ENCODE data around the gene MAMDC4.

The MAMDC4 gene

DNA sequence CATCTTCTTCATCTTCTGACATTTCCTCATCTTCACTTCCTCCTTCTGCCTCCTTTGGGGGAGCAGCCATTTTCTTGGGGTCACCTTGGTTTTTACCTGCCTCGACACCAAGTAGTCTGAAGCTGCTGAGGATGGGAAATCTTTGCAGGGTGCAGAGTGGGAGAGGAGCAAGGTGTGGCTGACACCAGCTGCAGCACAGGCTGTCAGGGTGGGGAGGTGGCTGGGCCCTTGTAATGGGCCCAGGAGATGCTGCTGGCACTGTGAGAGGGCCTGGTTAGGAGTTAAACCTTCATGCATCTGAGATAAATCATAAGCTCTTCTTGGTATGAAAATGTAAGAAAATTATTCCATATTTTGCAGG, 36.7 kb upstream of the MAMDC4 start:
- no peak for DNase-seq
- TF ChIP-seq GATA1 (IDR thresholded peaks at IDR 0.05; ENCODE audit: low read depth, low read length) (no peak), POLR2A (IDR thresholded peaks at IDR 0.05; ENCODE audit: low read length) (no peak)

DNA sequence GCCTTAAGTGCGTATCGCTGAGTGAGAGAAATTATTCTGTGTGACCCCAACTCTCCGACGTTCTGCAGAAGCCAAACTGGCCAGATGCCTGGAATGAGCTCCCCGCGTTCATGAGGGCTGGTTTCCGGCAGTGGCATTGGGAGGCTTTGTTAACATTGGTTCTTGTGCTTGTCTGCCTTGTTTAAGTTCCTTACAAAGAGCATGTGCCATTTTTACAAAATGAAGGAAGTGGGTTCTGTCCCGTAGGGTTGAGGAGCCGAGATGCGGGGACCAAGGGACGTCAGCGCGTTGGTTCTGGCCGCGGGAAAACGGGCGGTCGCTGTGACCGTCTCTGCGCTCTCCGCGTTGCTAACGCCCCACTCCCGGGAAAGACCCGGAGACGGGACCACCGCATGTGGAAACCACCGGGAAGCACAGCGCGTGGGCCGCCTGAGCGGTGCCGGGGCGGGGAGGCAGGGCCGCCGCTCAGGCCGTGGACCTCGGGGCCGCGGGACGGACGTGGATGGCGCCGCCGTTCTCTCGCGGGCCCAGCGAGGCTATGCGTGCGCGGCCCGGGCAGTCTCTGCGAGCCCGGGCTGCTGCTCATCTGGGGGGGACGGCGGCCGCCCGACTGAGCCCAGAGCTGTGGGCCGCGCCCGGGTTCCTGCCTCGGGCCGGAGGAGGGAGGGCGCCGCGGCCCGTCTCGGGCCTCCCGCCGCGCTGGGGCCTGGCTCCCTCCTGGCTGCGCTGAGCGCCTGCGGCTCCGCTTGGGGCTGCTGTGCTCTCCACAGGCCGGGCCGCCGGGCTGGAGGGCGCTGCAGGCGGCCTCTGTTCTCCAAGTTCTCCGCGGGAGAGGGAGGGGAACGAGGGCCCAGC, 30.9 kb upstream of the MAMDC4 start:
- no peak for DNase-seq
- no peak for TF ChIP-seq GATA1 (IDR thresholded peaks at IDR 0.05; ENCODE audit: low read depth, low read length)

DNA sequence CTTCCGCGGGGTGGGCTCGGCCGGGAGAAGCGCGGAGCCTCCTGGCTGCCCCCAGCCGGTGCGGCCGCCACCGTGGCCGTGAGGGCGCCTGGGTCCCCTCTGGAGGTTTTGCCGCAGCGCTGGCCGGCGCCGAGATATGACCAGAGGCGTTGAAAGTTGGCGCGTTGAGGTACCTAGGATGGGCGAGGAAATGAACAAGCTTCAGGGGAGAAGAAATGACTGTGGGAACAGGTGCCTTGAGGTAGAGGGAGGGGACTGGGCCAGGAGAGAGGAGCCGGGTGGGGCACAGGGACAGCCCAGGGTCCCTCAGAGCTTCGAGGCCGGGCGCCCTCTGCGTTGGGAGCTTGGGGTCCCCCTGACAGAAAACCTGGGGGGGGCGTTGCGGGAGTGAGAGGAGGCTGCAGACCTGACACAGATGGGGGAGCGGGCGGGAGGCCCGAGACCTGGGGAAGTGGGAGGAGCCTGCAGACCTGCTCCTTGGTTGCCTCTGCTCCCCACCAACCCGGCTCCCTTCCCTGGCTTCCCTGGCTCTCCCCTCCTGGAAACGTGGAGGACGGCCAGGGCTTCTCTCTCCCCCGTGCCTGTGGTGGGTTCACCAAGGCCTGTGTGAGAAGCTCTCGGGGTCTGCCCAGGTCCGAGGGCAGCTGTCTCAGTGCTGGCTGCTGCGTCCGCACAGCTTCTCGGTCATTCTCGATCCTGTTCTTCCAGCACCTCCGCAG, 30.2 kb upstream of the MAMDC4 start:
- no peak for DNase-seq
- no peak for TF ChIP-seq POLR2A (IDR thresholded peaks at IDR 0.05; ENCODE audit: low read length)
- no peak for TF ChIP-seq GATA1 (IDR thresholded peaks at IDR 0.05; ENCODE audit: low read depth, low read length)

DNA sequence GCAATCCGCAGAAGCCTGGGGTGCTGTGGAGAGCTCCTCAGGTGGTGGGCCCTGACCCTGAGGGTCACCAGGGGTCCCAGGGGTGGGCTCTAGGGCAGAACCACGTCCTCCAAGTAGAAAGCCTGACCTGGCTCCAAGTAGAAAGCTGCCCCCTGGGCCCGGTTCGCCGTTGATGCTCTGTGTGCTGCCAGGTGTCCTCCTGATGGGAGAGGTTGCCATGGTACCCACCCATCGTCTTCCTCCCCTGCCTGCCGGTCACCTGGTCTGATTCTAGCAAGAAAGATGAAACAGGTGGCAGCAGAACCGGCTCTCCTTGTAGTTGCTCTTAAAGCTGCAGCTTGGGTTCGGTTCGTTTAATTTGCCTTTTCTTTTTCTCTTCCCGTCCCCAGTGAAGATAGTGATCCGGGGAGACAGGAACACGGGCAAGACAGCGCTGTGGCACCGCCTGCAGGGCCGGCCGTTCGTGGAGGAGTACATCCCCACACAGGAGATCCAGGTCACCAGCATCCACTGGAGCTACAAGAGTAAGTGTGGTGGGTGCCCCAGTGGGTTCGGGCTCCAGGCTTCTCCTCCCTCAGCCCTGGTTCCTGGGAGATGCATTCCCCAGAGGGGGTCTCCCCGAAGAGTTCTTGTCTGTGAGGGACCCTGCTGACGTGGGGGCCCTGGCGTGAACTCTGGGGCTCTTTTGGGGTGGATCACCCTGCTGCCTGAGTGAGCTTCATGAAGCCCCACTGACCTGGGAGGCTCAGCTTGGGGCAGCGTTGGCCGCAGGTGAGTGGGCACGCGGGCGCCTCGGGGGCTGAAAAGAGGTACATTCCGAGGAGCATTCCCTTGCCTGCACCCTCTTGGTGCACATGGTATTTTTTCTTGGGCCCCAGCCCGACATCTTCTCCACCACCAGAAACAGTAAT, 28.8 kb upstream of the MAMDC4 start:
- DNase-seq: no peak
- no peak for TF ChIP-seq POLR2A (IDR thresholded peaks at IDR 0.05; ENCODE audit: low read length)
- TF ChIP-seq GATA1 (IDR thresholded peaks at IDR 0.05; ENCODE audit: low read depth, low read length): no peak

DNA sequence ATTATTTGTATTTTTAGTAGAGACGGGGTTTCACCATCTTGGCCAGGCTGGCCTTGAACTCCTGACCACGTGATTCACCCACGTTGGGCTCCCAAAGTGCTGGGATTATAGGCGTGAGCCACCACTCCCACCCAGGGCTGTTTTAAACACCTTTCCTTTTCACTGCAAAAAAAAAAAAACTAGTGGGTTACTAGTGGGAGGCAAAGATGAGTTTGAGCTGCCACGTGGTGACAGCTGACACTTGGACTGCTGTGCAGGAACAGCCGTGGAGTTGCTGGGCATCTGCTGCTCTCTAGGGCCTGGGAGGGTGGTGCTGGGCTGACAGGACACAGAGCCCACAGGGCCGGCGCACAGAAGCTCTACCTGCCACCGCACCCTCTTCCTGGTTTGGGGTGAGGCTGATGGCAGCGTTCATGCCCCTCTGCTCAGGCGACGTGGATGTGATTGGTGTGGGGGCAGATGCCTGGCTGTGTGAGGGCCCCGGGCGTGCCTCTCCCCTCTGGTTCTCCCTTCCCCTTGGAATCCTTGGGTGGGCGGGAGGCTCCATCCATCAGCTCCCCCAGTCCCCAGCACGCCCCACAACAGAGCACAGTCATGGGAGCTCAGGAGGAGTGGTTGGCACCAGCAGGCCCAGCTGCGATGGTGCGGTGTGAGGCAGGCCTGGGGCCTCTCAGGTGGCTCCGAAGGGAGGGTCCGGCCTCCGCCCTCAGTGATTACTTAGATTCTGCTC, 27.5 kb upstream of the MAMDC4 start:
- TF ChIP-seq GATA1 (IDR thresholded peaks at IDR 0.05; ENCODE audit: low read depth, low read length) (no peak), POLR2A (IDR thresholded peaks at IDR 0.05; ENCODE audit: low read length) (no peak)
- no peak for DNase-seq

DNA sequence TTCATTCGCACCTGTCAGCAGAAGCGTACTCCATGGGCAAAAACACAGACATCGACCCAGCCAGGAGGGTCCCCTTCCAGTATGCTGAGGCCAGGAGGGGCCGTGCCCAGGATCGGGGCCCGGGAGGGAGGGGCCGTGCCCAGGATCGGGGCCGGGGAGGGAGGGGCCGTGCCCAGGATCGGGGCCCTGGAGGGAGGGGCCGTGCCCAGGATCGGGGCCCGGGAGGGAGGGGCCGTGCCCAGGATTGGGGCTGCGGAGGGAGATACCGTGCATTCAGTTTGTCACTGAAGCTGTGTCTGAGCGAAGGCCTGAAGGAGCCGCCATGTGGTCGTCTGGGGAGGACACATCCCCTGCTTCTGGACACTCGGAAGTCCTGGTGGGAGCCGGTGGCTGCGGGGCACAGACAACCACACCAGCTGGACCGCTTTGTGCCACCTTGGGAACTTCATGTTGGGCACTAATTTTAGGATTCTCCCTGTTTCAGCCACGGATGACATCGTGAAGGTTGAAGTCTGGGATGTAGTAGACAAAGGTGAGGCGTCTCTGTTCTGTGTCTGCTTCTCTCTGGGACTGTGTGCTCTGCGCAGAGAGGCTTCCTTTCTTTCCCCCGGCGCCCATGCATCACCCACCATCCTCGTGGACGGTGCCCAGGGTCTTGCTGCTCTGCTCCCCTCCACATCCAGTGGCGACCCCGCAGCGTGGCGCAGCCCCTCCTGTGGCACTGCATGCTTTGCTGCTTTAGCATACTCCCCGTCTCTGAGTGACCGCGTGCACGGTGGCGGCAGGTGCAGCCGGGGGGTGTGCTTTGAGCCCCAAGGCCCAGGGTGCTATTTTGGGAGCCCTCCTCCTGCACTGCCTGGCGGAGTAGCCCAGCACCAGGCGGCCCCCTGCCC, 26.6 kb upstream of the MAMDC4 start:
- TF ChIP-seq GATA1 (IDR thresholded peaks at IDR 0.05; ENCODE audit: low read depth, low read length): no peak
- TF ChIP-seq POLR2A (IDR thresholded peaks at IDR 0.05; ENCODE audit: low read length): no peak
- no peak for DNase-seq

DNA sequence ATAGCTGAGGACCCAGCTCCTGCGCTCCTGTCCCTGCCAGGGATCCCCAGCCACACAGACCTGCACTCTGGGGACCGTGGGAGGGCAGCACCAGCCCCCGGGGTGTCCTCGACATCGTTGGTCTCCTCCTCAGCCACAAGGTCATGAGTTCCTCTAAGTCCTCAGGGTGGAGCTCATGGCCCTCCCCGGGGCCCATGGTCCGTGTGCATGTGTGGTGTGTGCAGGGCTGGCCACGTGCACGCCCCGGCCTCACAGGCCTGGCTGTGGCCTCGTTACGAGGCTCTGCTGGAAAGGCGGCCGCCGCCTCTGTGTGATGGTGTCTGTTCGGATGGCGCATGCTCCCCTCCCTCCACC, 26.0 kb upstream of the MAMDC4 start:
- no peak for DNase-seq
- TF ChIP-seq GATA1 (IDR thresholded peaks at IDR 0.05; ENCODE audit: low read depth, low read length) (no peak), POLR2A (IDR thresholded peaks at IDR 0.05; ENCODE audit: low read length) (no peak)

DNA sequence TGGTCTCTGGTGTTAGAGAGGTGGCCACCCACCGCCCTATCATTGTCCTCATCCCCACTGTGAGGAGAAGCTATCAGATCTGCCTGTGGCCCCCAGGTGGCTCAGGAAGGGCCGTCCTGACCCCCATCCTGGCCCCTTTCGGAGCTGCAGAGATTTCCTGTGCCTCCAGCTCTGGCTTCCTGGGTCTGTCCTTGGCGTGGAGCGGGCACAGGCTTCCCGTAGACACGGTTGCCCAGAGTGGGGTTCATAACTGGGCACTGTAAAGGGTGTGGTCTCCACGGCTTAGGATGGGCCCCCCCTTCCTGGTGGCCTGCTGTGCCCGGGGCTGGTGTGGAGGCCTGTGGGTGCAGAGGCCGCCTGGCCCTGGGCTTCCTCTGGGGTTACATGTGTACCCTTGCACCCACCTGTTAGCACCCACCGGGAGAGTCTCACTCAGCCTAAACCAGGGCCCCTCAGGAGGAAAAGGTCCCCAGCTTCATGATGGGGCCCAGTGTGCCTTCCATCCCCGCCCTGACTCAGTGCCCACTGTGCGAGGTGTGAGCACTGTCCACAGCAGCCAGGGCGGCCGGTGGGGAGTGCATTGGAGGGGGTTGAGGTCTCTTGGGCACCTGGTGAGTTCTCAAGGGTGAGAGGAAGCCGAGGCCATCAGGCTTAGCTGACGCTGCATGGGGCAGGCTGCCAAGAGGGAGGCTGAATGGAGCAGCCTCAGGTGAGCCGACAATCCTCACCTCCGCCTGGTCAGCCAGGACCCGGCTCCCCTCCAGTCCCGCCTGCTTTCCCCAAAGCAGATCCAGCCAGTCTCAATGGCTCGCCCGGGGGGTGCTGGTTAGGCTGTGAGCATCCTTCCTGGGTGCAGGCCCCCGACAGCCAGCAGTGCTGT, 25.2 kb upstream of the MAMDC4 start:
- DNase-seq: no peak
- no peak for TF ChIP-seq POLR2A (IDR thresholded peaks at IDR 0.05; ENCODE audit: low read length)
- TF ChIP-seq GATA1 (IDR thresholded peaks at IDR 0.05; ENCODE audit: low read depth, low read length): no peak

DNA sequence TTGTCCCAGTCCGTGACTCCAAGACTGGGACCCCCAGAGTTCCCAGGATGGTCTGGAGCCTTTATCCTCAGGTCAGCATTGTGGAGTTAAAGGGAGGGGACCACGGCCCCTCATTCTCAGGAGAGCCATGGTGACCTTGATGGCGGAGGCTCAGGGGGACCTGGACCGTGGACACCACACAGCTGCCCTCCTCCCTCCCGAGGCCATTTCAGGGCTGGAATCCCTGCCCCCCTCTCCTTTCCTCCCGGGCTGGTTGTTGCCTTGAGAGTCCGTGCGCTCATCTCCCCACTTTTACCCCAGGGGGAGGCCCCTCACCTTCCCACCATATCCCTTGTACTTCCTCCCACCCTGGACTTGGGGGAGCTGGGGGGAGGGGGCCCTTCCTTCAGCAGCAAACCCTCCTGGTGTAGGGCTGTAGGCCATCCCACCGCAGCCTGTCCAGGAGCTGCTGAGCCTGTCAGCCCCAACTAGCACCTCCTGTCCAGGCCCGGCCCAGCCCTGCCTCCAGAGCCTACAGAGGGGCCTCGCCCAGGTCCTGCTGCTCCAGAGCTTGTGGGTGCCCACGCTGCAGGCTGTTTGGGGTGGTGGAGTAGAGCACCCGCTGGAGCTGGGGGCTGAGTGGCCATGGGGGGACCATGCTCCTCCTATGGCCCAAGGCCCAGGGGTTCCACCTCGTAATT, 24.2 kb upstream of the MAMDC4 start:
- no peak for DNase-seq
- TF ChIP-seq POLR2A (IDR thresholded peaks at IDR 0.05; ENCODE audit: low read length) (no peak), GATA1 (IDR thresholded peaks at IDR 0.05; ENCODE audit: low read depth, low read length) (no peak)

DNA sequence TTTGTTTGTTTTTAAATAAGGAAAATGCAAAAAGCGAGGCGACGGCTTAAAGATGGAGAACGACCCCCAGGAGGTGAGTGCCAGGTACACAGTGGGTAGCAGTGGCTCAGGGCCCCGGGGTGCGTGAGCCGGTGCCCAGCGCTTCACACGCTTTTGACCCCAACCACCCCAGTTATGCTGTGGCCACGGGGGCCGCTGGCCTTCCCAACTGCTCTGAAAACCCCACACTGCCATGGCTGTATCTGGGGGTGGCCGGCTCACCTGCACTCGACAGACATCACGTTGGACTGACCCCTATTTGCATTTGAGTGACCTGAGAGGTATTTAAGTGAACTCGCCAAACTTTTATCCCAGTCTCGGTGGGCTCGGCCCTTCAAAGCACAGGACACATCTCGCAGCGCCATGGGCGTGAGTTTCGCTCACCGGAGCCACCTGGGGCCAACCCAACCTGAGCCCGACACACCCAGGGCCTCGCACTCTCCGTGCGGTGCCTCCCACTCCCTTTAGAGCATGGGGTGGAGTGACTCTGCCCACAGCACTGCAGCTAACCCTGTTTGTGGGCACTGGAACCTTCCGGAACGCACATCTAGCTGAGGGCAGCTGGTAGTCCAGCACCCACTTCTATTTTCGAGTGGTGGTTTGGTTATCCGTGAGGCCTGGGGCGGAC, 23.5 kb upstream of the MAMDC4 start:
- TF ChIP-seq POLR2A (IDR thresholded peaks at IDR 0.05; ENCODE audit: low read length) (no peak), GATA1 (IDR thresholded peaks at IDR 0.05; ENCODE audit: low read depth, low read length) (no peak)
- DNase-seq: no peak

DNA sequence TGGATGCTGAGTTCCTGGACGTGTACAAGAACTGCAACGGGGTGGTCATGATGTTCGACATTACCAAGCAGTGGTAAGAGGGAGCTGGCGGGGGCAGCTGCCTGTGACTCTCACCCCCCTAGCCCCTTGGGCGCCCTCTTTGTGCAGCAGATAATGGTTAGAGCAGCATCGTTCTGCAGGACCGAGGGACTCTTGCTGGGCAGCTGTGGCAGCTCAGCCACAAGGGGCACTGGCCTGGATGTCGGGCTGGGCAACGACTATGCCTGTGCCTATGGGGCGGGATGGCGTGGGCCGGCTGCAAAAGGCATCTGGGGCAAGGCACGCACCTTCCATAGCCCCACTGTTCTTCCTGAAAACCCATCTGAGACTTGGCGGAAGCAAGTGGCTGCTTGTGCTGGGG, 22.7 kb upstream of the MAMDC4 start:
- no peak for DNase-seq
- TF ChIP-seq GATA1 (IDR thresholded peaks at IDR 0.05; ENCODE audit: low read depth, low read length) (no peak), POLR2A (IDR thresholded peaks at IDR 0.05; ENCODE audit: low read length) (no peak)

Data from erythroblast (primary cell).